Spleen (tissue), 11 donors: ENCODE measurements around the gene GID8. TPM values are rescaled to one million over a fixed set of nuclear protein-coding genes. Genes with fewer than 3 reads are reported as not detected.

Source experiments
- DNase-seq: peaks from one replicate; pipeline ENCODE4 v3.0.0-alpha.2; 2020
- H3K27ac ChIP-seq, 8 donors: fragments of 200-600 bp; sonication (generic) in 7 of 8; 1 replicate in 4 of 8; 2 replicates in 4 of 8; pipeline versions ENCODE4 v1.5.0 to v1.8.0; 2016 to 2021; ENCODE audit warnings: inconsistent platforms in 4 of 8, mild to moderate bottlenecking in 4 of 8, moderate library complexity in 1 of 8
- H3K27me3 ChIP-seq, 7 donors: fragments of 200-600 bp; sonication (generic) in 6 of 7; replicated peaks in 1 of 7; 1 replicate in 4 of 7; 2 replicates in 3 of 7; pipeline versions ENCODE4 v1.5.0 to v1.8.0; 2016 to 2021; ENCODE audit warnings: inconsistent platforms in 3 of 7, mild to moderate bottlenecking in 1 of 7
- H3K36me3 ChIP-seq, 6 donors: fragments of 200-600 bp; sonication (generic) in 5 of 6; 1 replicate in 4 of 6; 2 replicates in 2 of 6; pipeline versions ENCODE4 v1.5.0 to v1.8.0; 2016 to 2021; ENCODE audit warnings: inconsistent platforms in 2 of 6
- H3K4me1 ChIP-seq, 6 donors: fragments of 200-600 bp; sonication (generic) in 5 of 6; 1 replicate in 3 of 6; 2 replicates in 3 of 6; pipeline versions ENCODE4 v1.5.0 to v1.8.0; 2016 to 2021; ENCODE audit warnings: inconsistent platforms in 3 of 6
- H3K4me3 ChIP-seq, 8 donors: fragments of 200-600 bp; sonication (generic) in 7 of 8; 1 replicate in 4 of 8; 2 replicates in 4 of 8; pipeline versions ENCODE4 v1.5.0 to v1.8.0; 2016 to 2021; ENCODE audit warnings: inconsistent platforms in 4 of 8, mild to moderate bottlenecking in 4 of 8, moderate library complexity in 2 of 8
- H3K9me3 ChIP-seq, 8 donors: fragments of 200-600 bp; sonication (generic) in 7 of 8; 1 replicate in 4 of 8; 2 replicates in 4 of 8; pipeline versions ENCODE4 v1.5.0 to v1.8.0; 2016 to 2021; ENCODE audit warnings: inconsistent platforms in 4 of 8
- POLR2A ChIP-seq, 3 donors: fragments of 450-650 bp; IDR thresholded peaks; one replicate each; pipeline ENCODE4 v1.5.1; 2017; ENCODE audit warnings: antibody characterized with exemption in 3 of 3, mild to moderate bottlenecking in 1 of 3
- POLR2AphosphoS5 ChIP-seq, 3 donors: sonication (generic); formaldehyde crosslinking; IDR thresholded peaks; one replicate each; pipeline ENCODE4 v1.5.1; 2017; ENCODE audit warnings: antibody characterized with exemption in 3 of 3
- WGBS, 5 donors: extraction: QIAGEN DNeasy Blood & Tissue Kit in 3 of 5; methylation state at CpG; one replicate each; pipeline versions ENCODE4 v1.1.5 to v1.1.7; 2013 to 2018; 5-methylcytosine and 5-hydroxymethylcytosine counted together
- intact Hi-C: fragments of 100-400 bp; cut with DNase I; formaldehyde crosslinking; loops from one replicate; pipeline ENCODE4 v1.15.0; 2023; ENCODE audit warnings: low total_unique reads
- polyA plus RNA-seq, 3 donors: library from polyadenylated mRNA; stranded (reverse); fragments of 200-250 nt; gene quantifications; one replicate each; pipeline ENCODE4 v1.2.1, GENCODE V29; 2013
- total RNA-seq, 7 donors: library from RNA; depleted of rRNA in 3 of 7; stranded (reverse); fragments of >200 nt in 3 of 7; fragmentation: NEBNext Ultra II Directional in 4 of 7; extraction: Animal tissue kit (Norgen Biotek cat#: 25700) in 4 of 7; gene quantifications; one replicate each; pipeline versions ENCODE4 v1.1.0 to v1.2.1, GENCODE V29; 2016 to 2021
- TF ChIP-seq, protein P1 (sequence below), 11 experiments: fragments of 200-600 bp in 7 of 11; fragments of 450-650 bp in 4 of 11; sonication (generic) in 4 of 11; IDR thresholded peaks in 8 of 11; conservative IDR thresholded peaks in 3 of 11; 1 replicate in 7 of 11; 2 replicates in 4 of 11; pipeline versions ENCODE4 v1.4.0 to v1.8.0; 2016 to 2021; ENCODE audit warnings: antibody characterized with exemption in 11 of 11, inconsistent platforms in 4 of 11, mild to moderate bottlenecking in 1 of 11
- donor health status: healthy with polysubstance abuse.
- donor health status: DM: no; HTN: no; CAD: no; lungs with moderate emphysema.
- donor health status: DM: no; HTN: no; CAD: no.
- donor health status: Bipolar disorder and iron deficiency.
- donor health status: healthy.
- donor health status: DM: no; HTN: no; CAD: no.
- donor health status: DM: yes; HTN: yes; CAD: no.

The GID8 gene
- total and polyA plus RNA-seq, 10 donors: 9.7 to 33.3 (median 28.1) TPM

DNA sequence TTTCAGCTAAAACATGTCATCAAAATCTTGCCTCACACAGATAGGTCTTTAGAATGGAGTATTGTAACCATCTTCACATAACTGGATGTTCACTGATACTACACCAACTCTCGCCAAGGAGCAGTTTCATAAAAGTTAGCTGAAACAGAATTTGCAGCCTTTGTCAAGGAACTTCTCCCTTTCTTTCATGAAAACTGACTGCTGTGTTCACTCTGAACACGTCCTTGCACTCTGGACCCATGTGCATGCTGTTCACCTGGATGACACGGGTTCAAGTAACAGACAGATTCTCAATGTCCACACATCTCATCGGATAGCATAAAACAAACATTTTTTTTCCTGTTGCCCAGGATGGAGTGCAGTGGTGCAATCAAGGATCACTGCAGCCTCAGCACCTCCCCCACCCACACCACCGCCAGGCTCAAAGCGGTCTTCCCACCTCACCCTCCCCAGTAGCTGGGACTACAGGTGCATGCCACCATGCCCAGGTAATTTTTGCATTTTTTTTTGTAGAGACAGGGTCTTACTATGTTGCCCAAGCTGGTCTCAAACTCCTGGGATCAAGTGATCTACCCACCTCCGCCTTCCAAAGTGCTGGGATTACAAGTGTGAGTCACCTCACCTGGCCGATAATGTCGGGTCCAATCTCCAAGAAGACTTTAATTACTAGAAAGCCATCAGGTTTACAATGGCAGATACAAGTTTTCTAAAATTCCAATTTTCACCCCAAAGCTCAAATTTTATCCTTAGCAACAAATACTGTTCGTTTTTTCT is 21.1 kb upstream of the GID8 start:
- intact Hi-C loops: no loop called here

DNA sequence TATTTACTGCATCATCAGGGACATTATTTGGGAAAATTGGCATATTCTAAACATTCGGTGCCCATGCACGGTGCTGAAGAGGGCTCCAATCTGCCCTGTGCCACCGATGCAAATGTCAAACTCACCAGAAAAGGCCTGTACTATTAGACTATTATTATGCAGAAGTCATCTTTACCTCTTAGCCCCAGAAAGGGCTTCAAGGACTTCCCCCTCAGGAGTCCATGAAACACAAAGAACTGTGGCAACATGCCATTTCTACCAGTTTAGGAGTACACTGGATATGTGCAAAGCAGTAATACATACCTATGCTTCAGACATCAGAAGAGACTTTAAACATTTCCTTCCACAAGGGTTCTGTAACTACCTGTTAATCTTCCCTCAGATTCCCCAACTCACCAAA is 20.2 kb upstream of the GID8 start:
- peaks cover 82 to 100% (median 100%) of the 10 kb centered on the region in 6 donors for H3K4me1 ChIP-seq
- no peak for TF ChIP-seq POLR2A (IDR thresholded peaks at IDR 0.05)
- H3K36me3 ChIP-seq: peaks cover 0 to 18% (median 12%) of the 10 kb centered on the region in 6 donors
- no peak for DNase-seq
- 46 to 75% (median 56%) methylated on average over 3 of the region's 3 CpGs for WGBS, 5 donors
- H3K27ac ChIP-seq: peak overlapping the region in 2 of 8 donors; percentile 63 to 77
- no peaks in the 10 kb centered on the region for H3K27me3 ChIP-seq
- no peaks in the 10 kb centered on the region for H3K9me3 ChIP-seq
- intact Hi-C loops: no loop called here
- peak overlapping the region in 1 of 8 donors; percentile 48 for H3K4me3 ChIP-seq

More for the DNA sequence above, 21.1 kb upstream of the GID8 start:
- Histone ChIP-seq H3K36me3 (peaks cover 0 to 26% (median 20%) of the 10 kb centered on the region in 6 donors), H3K4me1 (peaks cover 78 to 100% (median 95%) of the 10 kb centered on the region in 6 donors), H3K9me3 (no peaks in the 10 kb centered on the region), H3K27ac (peak overlapping the region in 1 of 8 donors; percentile 5), H3K4me3 (no peak overlapping the region), H3K27me3 (no peaks in the 10 kb centered on the region)
- TF ChIP-seq POLR2AphosphoS5 (IDR thresholded peaks at IDR 0.05): no peak
- TF ChIP-seq, protein P1, sequence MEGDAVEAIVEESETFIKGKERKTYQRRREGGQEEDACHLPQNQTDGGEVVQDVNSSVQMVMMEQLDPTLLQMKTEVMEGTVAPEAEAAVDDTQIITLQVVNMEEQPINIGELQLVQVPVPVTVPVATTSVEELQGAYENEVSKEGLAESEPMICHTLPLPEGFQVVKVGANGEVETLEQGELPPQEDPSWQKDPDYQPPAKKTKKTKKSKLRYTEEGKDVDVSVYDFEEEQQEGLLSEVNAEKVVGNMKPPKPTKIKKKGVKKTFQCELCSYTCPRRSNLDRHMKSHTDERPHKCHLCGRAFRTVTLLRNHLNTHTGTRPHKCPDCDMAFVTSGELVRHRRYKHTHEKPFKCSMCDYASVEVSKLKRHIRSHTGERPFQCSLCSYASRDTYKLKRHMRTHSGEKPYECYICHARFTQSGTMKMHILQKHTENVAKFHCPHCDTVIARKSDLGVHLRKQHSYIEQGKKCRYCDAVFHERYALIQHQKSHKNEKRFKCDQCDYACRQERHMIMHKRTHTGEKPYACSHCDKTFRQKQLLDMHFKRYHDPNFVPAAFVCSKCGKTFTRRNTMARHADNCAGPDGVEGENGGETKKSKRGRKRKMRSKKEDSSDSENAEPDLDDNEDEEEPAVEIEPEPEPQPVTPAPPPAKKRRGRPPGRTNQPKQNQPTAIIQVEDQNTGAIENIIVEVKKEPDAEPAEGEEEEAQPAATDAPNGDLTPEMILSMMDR (IDR thresholded peaks at IDR 0.05 in 8 of 11, conservative IDR thresholded peaks at IDR 0.05 in 3 of 11): no peak
- TF ChIP-seq POLR2A (IDR thresholded peaks at IDR 0.05): no peak
- no peak for DNase-seq
- 78 to 87% (median 82%) methylated on average over 10 of the region's 10 CpGs for WGBS, 5 donors

DNA sequence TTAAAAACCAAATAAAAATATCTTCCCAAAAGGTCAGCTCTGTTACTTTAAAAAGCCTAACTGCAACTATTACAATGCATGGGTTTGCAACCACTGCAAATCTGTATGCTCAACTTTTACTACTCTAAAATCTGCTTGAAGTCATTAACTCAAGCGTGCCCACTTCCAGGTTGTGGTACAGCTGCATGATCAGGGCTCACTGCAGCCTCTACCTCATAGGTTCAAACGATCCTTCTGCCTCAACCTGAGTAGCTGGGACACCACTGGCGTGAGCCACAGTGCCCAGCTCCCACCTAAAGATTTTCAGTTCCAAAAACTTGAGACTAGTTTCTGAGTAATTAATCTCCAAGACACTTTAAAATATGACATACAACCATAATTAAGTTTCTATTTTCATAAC is 19.8 kb upstream of the GID8 start:
- peaks cover 0 to 13% (median 8%) of the 10 kb centered on the region in 6 donors for H3K36me3 ChIP-seq
- no peaks in the 10 kb centered on the region for H3K9me3 ChIP-seq
- peak overlapping the region in 1 of 8 donors; percentile 48 for H3K4me3 ChIP-seq
- no peak for DNase-seq
- WGBS, 5 donors: 14 to 30% (median 24%) methylated on average over 3 of the region's 3 CpGs
- TF ChIP-seq POLR2AphosphoS5 (IDR thresholded peaks at IDR 0.05): no peak
- TF ChIP-seq, protein P1 (IDR thresholded peaks at IDR 0.05 in 8 of 11, conservative IDR thresholded peaks at IDR 0.05 in 3 of 11): no peak
- TF ChIP-seq POLR2A (IDR thresholded peaks at IDR 0.05): no peak
- intact Hi-C loops: no loop called here
- peaks cover 83 to 100% (median 100%) of the 10 kb centered on the region in 6 donors for H3K4me1 ChIP-seq
- peak overlapping the region in 3 of 8 donors; percentile 51 to 77 (median 63) for H3K27ac ChIP-seq
- H3K27me3 ChIP-seq: no peaks in the 10 kb centered on the region

DNA sequence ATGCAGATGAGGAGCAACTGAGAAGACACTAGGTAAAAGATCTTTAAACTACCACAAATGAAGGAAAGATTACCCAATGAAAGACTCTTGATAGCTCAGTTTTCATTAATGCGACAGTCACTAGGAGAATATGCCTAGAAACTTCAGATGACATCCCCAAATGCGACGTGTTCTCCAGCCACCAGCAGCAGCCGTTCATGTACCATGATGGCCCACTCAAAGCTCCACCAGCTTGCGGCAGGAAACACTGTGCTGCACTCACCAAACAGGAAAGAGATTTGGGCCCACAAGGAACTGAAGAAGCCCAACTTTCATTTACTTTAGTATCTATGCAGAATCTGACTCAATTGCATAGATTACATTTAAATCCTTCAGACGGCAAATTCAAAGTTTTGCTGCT is 19.1 kb upstream of the GID8 start:
- WGBS, 5 donors: 2 to 17% (median 14%) methylated on average over 6 of the region's 6 CpGs
- TF ChIP-seq, protein P1 (IDR thresholded peaks at IDR 0.05 in 8 of 11, conservative IDR thresholded peaks at IDR 0.05 in 3 of 11): peak in 1 of 11 experiments; percentile 2
- TF ChIP-seq POLR2AphosphoS5 (IDR thresholded peaks at IDR 0.05): peak in 2 of 3 donors; percentile 34 to 41
- TF ChIP-seq POLR2A (IDR thresholded peaks at IDR 0.05): no peak

More for the DNA sequence above, 19.1 kb upstream of the GID8 start:
- Histone ChIP-seq H3K27ac (peak overlapping the region in 6 of 8 donors; percentile 13 to 77 (median 55)), H3K27me3 (no peaks in the 10 kb centered on the region), H3K4me3 (peak overlapping the region in 5 of 8 donors; percentile 1 to 48 (median 9)), H3K9me3 (no peaks in the 10 kb centered on the region), H3K4me1 (peaks cover 84 to 100% (median 100%) of the 10 kb centered on the region in 6 donors), H3K36me3 (peaks cover 0 to 6% (median under 1%) of the 10 kb centered on the region in 6 donors)
- intact Hi-C loops: no loop called here
- no peak for DNase-seq
